ENCODE results near the gene DPP6.

DPP6 gene

GRCh38 chr7:154871928-154872750 is 819.9 kb downstream of the DPP6 start:
- no peak for DNase-seq

DNA sequence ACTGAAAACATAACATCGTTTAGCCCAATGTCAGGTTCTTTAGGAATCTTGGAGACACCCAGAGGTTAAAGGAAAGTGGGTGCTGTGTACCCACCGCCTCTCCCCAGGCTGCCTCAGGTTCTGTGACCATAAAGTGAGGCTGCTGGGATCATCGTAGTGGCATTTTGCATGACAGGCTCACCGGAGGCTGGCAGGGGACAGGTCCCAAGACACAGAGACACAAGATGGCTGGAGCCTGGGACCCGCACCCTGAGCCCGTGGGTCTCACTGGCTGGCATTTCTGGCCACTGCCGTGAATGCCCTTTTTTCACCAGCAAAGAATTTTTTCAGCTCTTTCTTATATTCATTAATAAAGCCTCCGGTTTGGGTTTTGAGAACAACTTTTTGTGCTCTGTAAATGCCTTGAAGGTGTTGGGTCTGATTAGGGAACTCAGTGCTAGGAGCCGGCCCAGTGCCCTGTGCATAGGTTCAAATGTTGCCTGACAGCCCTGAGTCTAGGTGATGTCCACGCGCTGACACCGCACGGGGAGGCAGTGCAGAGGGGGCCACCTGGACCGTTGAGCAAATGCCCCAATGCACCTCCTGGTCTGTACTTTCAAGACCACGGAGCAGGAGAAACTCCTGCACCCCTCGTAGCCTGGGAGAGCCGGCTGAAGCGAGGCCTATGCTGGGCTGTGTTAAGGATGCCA is 820.8 kb downstream of the DPP6 start:
- no peak for DNase-seq

DNA sequence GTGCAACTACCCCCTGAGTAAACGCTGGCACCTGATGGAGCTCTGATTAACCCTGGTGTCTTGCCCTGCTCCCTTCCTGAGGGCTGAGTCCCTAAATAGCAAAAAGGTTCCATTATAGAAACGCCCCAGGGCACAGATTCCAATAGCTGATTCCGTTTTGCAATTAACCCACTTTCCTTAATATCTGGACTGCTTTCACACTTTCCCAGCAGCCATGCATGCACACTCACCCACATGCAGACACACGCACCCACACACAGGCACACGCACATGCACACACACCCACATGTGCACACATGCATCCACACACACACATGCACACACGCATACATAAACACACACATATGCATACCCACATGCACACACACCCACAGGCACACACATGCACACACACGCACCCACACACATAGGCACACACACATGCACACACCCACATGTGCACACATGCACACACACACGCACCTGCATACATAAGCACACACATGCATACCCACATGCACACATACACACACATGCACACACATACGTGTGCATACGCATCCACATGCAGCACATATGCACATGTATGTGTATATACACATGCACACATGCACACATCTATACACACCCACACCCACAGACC is 821.4 kb downstream of the DPP6 start:
- DNase-seq: no peak

GRCh38 chr7:154874409-154875113 is 822.4 kb downstream of the DPP6 start:
- no peak for DNase-seq

- DNase-seq: no peak
Observed at GRCh38 chr7:154875297-154875696, 823.1 kb downstream of the DPP6 start.

DNA sequence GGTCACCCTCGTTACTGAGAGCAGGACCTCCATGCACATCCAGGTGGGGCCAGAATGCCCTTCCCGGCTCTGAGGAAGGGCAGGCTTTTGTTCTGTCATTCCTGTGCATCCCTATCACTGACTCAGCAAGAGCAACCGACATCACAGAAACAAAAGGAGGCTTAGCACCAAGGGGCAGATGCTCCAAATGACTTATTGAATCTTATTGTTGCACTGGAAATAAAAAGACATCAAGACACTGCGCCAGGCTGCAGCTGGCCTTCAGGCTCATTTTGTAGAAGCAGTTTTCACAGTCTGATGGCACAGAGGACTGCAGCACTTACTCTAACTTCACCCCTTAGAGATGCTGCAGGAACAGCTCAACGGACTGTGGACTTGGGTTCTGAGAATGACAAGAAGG is 824.3 kb downstream of the DPP6 start:
- DNase-seq: no peak

GRCh38 chr7:154877031-154877430 is 824.8 kb downstream of the DPP6 start:
- DNase-seq: no peak

DNA sequence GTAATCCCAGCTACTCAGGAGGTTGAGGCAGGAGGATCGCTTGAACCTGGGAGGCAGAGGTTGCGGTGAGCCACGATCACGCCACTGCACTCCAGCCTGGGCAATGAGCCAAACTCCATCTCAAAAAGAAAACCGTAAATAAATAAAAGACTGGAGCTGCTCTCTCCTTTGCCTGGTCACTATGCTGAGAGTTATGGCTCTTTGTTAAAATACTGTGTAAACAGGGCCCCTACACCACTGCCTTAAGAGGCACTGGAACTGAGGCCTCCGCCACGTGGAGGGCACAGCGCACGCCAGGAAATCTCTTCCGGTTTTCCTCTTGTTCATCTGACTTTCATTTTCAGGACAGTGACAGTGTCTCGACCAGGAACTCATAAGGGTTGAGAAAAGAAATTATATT is 827.4 kb downstream of the DPP6 start:
- DNase-seq: no peak

DNA sequence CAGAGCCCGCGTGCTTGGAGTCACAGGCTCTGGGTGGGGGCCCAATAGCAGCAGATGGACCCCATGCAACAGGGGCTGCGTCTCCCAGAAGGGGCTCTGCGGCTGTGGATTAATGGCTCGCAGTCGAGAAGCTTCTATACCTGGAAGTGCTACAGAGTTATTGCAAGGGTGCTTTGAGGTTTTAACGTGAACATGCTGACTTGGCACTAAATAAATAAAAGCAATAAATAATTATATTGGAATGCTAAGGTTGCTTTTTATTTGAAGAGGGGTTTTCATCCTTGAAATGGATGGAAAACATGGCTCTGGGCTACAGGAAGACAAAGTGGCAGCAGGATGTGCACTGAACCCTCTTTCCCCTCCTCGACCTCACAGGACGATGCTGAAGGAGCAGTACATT is 828.3 kb downstream of the DPP6 start:
- DNase-seq: no peak

DNA sequence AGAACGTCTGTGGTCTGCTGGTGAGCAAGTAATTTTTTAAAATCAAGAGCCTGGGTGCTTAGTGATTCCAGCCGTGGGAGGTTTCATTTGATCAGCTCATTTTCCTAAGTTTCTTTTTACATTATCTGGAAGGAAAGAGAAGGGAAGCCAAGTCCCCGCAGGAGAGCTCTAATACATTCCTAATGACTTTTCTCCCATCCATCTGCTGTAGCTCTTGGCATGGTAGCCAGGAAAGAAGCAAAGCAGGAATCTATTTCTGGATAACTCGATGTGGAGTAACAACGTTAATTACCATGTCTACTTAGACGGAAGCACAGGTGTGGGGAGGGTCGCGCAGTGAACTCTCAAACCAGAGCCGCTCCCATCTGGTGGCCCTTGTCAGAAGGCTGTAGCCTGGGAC is 828.8 kb downstream of the DPP6 start:
- DNase-seq: no peak

GRCh38 chr7:154881526-154881925 is 829.3 kb downstream of the DPP6 start:
- no peak for DNase-seq

GRCh38 chr7:154882931-154883474 is 830.8 kb downstream of the DPP6 start:
- no peak for DNase-seq

DNA sequence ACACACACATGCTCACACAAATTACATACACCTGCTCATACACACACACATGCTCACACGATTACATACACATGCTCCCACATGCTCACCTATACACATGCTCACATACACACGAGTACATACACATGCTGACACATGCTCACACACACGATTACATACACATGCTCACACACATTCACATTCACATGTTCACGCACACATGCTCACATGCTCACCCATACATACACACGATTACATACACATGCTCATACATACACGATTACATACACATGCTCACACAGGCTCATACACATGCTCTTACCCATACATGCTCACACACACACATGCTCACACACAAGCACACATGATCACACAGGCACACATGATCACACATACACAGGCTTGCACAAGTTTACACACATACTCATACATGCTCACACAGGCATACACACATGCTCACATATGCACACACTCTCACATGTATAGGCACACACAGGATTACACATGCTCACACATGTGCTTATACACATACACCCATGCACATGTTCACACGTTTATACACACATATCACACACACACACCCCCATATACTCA is 832.2 kb downstream of the DPP6 start:
- no peak for DNase-seq

- no peak for DNase-seq
Observed at GRCh38 chr7:154886591-154886990, 834.4 kb downstream of the DPP6 start.

GRCh38 chr7:154888690-154889089 is 836.5 kb downstream of the DPP6 start:
- DNase-seq: no peak

DNA sequence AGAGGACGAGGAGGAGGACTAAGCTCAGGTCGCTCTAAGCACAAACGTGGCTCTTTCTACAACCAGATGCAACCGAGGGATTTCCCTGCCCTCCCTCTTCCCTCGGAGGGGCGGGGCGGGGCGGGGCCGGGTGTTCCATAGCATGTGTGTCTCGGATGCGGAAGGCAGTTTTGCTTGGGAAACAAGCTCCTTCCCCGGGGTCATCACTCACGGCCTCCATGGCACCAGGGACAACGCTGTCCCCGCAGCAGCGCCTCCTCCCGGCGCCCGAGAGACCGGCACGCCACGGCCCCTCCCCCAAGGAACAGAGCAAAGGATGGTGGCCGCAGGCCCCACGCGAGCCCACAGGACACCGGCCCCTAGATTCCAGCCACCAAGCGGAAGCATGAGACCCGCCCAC is 840.3 kb downstream of the DPP6 start:
- DNase-seq: no peak

GRCh38 chr7:154896076-154896475 is 843.9 kb downstream of the DPP6 start:
- DNase-seq: no peak

DNA sequence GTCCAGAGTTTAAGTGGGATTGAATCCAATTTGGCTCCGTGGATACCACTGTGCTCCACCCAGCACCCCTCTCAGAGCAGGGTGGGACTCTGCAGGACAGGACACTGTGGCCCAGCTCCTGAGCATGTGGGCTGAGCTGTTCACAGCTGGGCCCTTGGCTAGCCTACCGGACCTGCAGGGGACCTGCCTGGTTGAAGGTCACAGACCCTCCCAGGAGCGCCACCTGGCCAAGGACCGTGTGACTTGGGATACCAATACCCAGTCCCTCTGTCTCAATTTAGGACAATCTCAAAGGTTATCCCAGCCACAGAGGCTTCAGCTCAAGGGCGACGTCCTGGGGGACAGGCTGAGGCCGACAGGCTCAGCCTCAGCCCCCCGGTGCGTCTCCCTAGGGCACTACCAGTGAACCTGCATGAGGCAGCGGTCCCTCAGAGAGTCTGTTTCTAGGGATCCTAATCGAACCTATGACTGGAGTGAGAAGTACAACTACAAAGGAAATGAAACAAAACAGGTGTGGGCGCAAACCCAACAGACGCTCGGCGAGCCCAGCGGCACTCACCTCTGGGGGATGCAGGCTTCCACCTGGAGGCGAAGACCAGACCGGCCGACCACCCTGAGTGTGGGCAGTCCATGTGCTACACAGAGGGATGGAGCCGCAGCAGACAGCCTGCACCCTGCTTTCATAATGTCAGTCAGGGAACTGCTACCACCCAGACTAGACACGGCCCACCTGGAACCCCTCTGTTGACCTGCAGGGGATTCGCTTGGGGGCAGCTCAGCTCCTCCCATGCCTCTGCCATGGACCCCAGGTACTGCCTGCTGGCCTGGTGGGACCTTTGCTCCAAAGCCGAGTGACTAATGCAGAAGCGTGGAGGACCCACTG is 847.0 kb downstream of the DPP6 start:
- DNase-seq: no peak

- no peak for DNase-seq
Observed at GRCh38 chr7:154899862-154900261, 847.7 kb downstream of the DPP6 start.

- no peak for DNase-seq
Observed at GRCh38 chr7:154902600-154903082, 850.4 kb downstream of the DPP6 start.

DNA sequence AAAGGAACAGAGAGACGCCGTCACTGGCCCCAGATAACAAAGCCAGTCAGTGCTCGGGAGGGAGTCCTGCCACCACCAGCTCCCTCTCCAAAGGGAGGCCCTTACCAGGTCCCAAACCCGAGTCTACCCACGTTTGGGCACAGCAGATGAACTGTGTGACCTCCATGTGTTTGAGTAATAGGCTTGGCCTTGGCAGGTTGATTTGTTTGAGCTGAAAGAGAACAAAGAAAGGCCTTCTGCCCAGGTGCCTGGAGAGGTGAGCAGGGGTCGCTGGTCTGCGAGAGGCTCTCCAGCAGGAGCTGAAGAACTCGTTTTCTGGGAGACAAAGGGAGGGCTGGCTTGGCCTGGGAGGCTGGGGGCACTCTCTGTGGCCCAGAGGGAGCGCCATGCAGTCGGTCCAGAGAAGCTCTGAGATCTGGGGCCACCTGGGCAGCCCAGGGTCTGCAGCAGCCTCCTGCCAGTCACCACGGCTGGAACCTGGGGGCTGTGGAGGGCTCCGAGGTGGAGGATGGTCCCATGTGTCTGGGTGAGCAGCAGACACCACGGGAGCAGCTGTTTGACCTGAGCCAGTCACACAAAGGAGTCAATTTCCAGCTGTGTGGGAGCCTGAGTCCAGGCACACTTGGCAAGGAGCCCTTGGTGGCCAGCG is 851.0 kb downstream of the DPP6 start:
- DNase-seq: no peak
